ENCODE data around the gene FAM241B.

The FAM241B gene

GRCh38 chr10:69647126-69647525 is 17.1 kb downstream of the FAM241B start:
- no peak overlapping the region for H3K4me3 ChIP-seq (ENCODE audit: low read depth, low read length)

- H3K4me3 ChIP-seq (ENCODE audit: low read depth, low read length): no peak overlapping the region
Measured at GRCh38 chr10:69647819-69648218, 17.8 kb downstream of the FAM241B start.

- no peak overlapping the region for H3K4me3 ChIP-seq (ENCODE audit: low read depth, low read length)
Measured at GRCh38 chr10:69648461-69648860, 18.4 kb downstream of the FAM241B start.

GRCh38 chr10:69649786-69650550 is 19.9 kb downstream of the FAM241B start:
- no peak overlapping the region for H3K4me3 ChIP-seq (ENCODE audit: low read depth, low read length)

GRCh38 chr10:69650589-69651261 is 20.7 kb downstream of the FAM241B start:
- H3K4me3 ChIP-seq (ENCODE audit: low read depth, low read length): no peak overlapping the region

- H3K4me3 ChIP-seq (ENCODE audit: low read depth, low read length): no peak overlapping the region
Measured at GRCh38 chr10:69651362-69651761, 21.3 kb downstream of the FAM241B start.

- H3K4me3 ChIP-seq (ENCODE audit: low read depth, low read length): no peak overlapping the region
Measured at GRCh38 chr10:69652111-69652856, 22.2 kb downstream of the FAM241B start.

GRCh38 chr10:69652857-69653199 is 22.8 kb downstream of the FAM241B start:
- H3K4me3 ChIP-seq (ENCODE audit: low read depth, low read length): no peak overlapping the region

- no peak overlapping the region for H3K4me3 ChIP-seq (ENCODE audit: low read depth, low read length)
Measured at GRCh38 chr10:69653561-69653960, 23.5 kb downstream of the FAM241B start.

GRCh38 chr10:69655124-69655867 is 25.2 kb downstream of the FAM241B start:
- no peak overlapping the region for H3K4me3 ChIP-seq (ENCODE audit: low read depth, low read length)

- no peak overlapping the region for H3K4me3 ChIP-seq (ENCODE audit: low read depth, low read length)
Measured at GRCh38 chr10:69655868-69656555, 26.0 kb downstream of the FAM241B start.

GRCh38 chr10:69656742-69657269 is 26.8 kb downstream of the FAM241B start:
- no peak overlapping the region for H3K4me3 ChIP-seq (ENCODE audit: low read depth, low read length)

- no peak overlapping the region for H3K4me3 ChIP-seq (ENCODE audit: low read depth, low read length)
Measured at GRCh38 chr10:69657430-69657829, 27.4 kb downstream of the FAM241B start.

GRCh38 chr10:69657866-69658265 is 27.8 kb downstream of the FAM241B start:
- H3K4me3 ChIP-seq (ENCODE audit: low read depth, low read length): no peak overlapping the region

GRCh38 chr10:69659241-69660038 is 29.4 kb downstream of the FAM241B start:
- no peak overlapping the region for H3K4me3 ChIP-seq (ENCODE audit: low read depth, low read length)

- no peak overlapping the region for H3K4me3 ChIP-seq (ENCODE audit: low read depth, low read length)
Measured at GRCh38 chr10:69660296-69660695, 30.2 kb downstream of the FAM241B start.

GRCh38 chr10:69661414-69662172 is 31.5 kb downstream of the FAM241B start:
- no peak overlapping the region for H3K4me3 ChIP-seq (ENCODE audit: low read depth, low read length)

- no peak overlapping the region for H3K4me3 ChIP-seq (ENCODE audit: low read depth, low read length)
Measured at GRCh38 chr10:69662173-69662877, 32.3 kb downstream of the FAM241B start.
